HFFc6 (cell line): Measurements from ENCODE around the gene FAXDC2. TPM values are rescaled to one million over a fixed set of nuclear protein-coding genes. Genes with fewer than 3 reads are reported as not detected.

Source experiments
- DNase-seq: peaks from one replicate; pipeline ENCODE4 v3.0.0-alpha.2; 2018
- H3K27ac Mint-ChIP-seq: 2 replicates; pipeline ENCODE4 v1.8.0; 2020; ENCODE audit warnings: mild to moderate bottlenecking, mixed read lengths
- H3K27me3 Mint-ChIP-seq: 2 replicates; pipeline ENCODE4 v1.8.0; 2021; ENCODE audit warnings: mild to moderate bottlenecking, moderate library complexity, mixed read lengths; ENCODE audit not compliant: insufficient read depth
- H3K36me3 Mint-ChIP-seq: 2 replicates; pipeline ENCODE4 v1.8.0; 2021; ENCODE audit warnings: low read depth, mixed read lengths
- H3K4me1 Mint-ChIP-seq: 2 replicates; pipeline ENCODE4 v1.8.0; 2020; ENCODE audit warnings: low read depth, mixed read lengths
- H3K4me3 Mint-ChIP-seq: 2 replicates; pipeline ENCODE4 v1.8.0; 2020; ENCODE audit warnings: mild to moderate bottlenecking, moderate library complexity, mixed read lengths
- H3K9me3 Mint-ChIP-seq: 2 replicates; pipeline ENCODE4 v1.8.0; 2020; ENCODE audit warnings: mild to moderate bottlenecking, mixed read lengths
- microRNA-seq: library from miRNA; unstranded; fragments of <30 nt; microRNA quantifications from one replicate; pipeline ENCODE4, GENCODE V29; 2019
- total RNA-seq, 6 experiments: library from RNA; stranded (reverse); fragmentation: NEBNext Ultra II Directional; extraction: Animal tissue kit (Norgen Biotek cat#: 25700); gene quantifications; 2 replicates in 1 of 6; 3 replicates in 5 of 6; pipeline ENCODE4 v1.2.3, GENCODE V29; 2021
- TF ChIP-seq, protein P1 (sequence below): fragments of 200-600 bp; sonication (generic); IDR thresholded peaks from 2 replicates; pipeline ENCODE4 v1.5.0; 2021; ENCODE audit warnings: antibody characterized with exemption, mild to moderate bottlenecking

Gene FAXDC2
- total RNA-seq, 6 experiments from 2014 or later, result 3.1 to 4.7 (median 3.6) TPM

DNA sequence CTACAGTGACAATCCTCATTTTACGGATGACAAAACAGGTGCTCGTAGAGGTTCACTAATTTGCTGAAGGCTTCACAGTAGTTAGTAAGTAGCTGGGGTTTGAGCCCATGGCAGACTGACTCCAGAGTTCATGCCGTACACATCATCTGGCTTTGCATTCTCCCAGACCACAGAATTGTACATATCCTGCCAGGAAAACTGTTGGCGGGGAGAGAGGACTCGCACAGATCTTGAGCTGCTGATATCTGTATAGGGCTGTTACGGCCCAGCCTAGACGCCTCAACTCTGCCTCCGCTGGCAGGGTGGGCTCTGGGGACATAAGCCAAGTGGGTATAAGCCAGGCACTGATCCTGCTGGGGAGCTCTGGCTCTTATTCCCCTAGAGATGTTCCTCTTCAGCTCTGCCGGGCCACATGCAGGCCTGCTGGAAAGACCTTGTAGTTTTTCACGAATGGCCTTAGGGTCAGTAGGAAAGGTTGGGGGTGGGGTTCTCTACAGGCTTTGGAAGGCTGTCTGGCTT, 79.0 kb downstream of the FAXDC2 start:
- peak; percentile 86 for DNase-seq
- Mint-ChIP-seq H3K4me1 (peaks cover 75% of the 10 kb centered on the region), H3K9me3 (no peaks in the 10 kb centered on the region), H3K4me3 (peak overlapping the region; percentile 56), H3K27me3 (peaks cover 2% of the 10 kb centered on the region; the same call in 1 of the 2 replicates), H3K36me3 (no peaks in the 10 kb centered on the region), H3K27ac (peak overlapping the region; percentile 85)
- TF ChIP-seq, protein P1, sequence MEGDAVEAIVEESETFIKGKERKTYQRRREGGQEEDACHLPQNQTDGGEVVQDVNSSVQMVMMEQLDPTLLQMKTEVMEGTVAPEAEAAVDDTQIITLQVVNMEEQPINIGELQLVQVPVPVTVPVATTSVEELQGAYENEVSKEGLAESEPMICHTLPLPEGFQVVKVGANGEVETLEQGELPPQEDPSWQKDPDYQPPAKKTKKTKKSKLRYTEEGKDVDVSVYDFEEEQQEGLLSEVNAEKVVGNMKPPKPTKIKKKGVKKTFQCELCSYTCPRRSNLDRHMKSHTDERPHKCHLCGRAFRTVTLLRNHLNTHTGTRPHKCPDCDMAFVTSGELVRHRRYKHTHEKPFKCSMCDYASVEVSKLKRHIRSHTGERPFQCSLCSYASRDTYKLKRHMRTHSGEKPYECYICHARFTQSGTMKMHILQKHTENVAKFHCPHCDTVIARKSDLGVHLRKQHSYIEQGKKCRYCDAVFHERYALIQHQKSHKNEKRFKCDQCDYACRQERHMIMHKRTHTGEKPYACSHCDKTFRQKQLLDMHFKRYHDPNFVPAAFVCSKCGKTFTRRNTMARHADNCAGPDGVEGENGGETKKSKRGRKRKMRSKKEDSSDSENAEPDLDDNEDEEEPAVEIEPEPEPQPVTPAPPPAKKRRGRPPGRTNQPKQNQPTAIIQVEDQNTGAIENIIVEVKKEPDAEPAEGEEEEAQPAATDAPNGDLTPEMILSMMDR, result no peak

DNA sequence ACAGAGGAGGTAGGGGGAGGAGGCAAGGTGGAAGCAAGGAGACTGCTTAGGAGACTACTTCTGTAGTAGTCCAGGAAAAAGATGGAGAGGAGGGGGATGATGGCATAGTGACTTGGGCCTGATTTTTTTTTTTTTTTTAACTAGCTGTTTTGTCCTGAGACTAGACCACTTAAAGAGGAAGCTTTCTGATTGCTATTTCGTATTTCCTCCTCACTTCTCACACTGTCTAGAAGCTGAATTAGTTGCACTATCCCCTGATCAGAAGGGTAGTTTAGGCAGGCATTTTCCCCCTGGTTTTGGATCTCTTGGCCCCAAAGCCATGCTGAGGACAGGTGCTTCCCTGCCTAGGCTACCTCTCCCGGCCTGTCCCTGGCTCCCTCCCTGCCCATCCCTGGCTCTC, 80.3 kb downstream of the FAXDC2 start:
- Mint-ChIP-seq H3K4me1 (peaks cover 82% of the 10 kb centered on the region), H3K9me3 (no peaks in the 10 kb centered on the region), H3K4me3 (no peak overlapping the region), H3K27ac (peak overlapping the region; percentile 85), H3K36me3 (peaks cover 2% of the 10 kb centered on the region), H3K27me3 (no peaks in the 10 kb centered on the region; the same call in 1 of the 2 replicates)
- TF ChIP-seq, protein P1, result no peak
- DNase-seq, result no peak

Small RNAs within 50 kb of the gene (microRNA-seq; reads per million reads assigned to microRNA genes)
- not detected for gene MIR378H

Other genes starting within 250 kb of the FAXDC2 start
- 100 to 1,000 TPM; 204 to 228 (median 208) TPM for gene LARP1, start 95.2 kb downstream of the FAXDC2 start, total RNA-seq
- 10 to 100 TPM; 29.5 to 38.6 (median 30.8) TPM for gene CNOT8, start 8.0 kb upstream of the FAXDC2 start, total RNA-seq
- gene GEMIN5, start 87.6 kb upstream of the FAXDC2 start, total RNA-seq, result 10 to 100 TPM; 16.5 to 22.5 (median 17.6) TPM
- gene MRPL22, start 90.5 kb upstream of the FAXDC2 start, total RNA-seq, result 10 to 100 TPM; 44.1 to 60.9 (median 57.7) TPM
- under 1 TPM; 0.05 to 0.21 (median 0.13) TPM for gene KIF4B, start 163.2 kb upstream of the FAXDC2 start, total RNA-seq